Sigmoid colon (tissue), 4 donors: ENCODE measurements around the gene STIM2.

Experiments used
- POLR2A ChIP-seq, 2 donors: fragments of 450-650 bp; IDR thresholded peaks; one replicate each; pipeline ENCODE4 v1.6.1; 2016; ENCODE audit warnings: antibody characterized with exemption in 2 of 2, mild to moderate bottlenecking in 2 of 2, moderate library complexity in 2 of 2
- POLR2AphosphoS5 ChIP-seq, 4 donors: sonication (generic); formaldehyde crosslinking; IDR thresholded peaks; one replicate each; pipeline ENCODE4 v1.6.1; 2017; ENCODE audit warnings: antibody characterized with exemption in 4 of 4
- TF ChIP-seq, protein P1 (sequence below), 4 experiments: fragments of 450-650 bp in 3 of 4; fragments of 200-600 bp in 1 of 4; IDR thresholded peaks; one replicate each; pipeline ENCODE4 v1.5.1; 2016 to 2019; ENCODE audit warnings: antibody characterized with exemption in 4 of 4, mild to moderate bottlenecking in 3 of 4, moderate library complexity in 2 of 4

DNA sequence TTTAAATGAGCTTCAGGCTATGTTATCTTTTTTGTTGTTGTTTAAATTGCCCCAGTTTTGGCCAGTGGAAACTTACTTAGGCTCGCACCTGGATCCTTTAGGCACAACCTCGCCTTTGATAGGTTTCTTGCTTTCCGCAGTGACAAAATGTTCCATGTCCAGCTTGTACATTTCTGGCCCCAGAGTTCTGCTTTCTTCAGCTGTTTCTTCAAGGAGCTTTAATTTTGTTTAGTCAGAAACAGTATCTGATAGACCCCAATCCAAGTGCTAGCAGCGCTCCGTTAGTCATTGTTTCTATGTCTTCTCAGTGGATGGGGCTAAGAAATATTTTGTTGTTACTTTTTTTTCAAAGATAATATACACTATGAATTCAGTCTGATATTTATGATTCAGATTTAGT, 82.8 kb downstream of the STIM2 start:
- TF ChIP-seq, protein P1, sequence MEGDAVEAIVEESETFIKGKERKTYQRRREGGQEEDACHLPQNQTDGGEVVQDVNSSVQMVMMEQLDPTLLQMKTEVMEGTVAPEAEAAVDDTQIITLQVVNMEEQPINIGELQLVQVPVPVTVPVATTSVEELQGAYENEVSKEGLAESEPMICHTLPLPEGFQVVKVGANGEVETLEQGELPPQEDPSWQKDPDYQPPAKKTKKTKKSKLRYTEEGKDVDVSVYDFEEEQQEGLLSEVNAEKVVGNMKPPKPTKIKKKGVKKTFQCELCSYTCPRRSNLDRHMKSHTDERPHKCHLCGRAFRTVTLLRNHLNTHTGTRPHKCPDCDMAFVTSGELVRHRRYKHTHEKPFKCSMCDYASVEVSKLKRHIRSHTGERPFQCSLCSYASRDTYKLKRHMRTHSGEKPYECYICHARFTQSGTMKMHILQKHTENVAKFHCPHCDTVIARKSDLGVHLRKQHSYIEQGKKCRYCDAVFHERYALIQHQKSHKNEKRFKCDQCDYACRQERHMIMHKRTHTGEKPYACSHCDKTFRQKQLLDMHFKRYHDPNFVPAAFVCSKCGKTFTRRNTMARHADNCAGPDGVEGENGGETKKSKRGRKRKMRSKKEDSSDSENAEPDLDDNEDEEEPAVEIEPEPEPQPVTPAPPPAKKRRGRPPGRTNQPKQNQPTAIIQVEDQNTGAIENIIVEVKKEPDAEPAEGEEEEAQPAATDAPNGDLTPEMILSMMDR (IDR thresholded peaks at IDR 0.05), result no peak
- TF ChIP-seq POLR2AphosphoS5 (IDR thresholded peaks at IDR 0.05) (no peak), POLR2A (IDR thresholded peaks at IDR 0.05) (no peak)
